ENCODE results near the gene KCNA10. TPM values are rescaled to one million over a fixed set of nuclear protein-coding genes. Genes with fewer than 3 reads are reported as not detected.

KCNA10 gene
- total RNA-seq, 1 donor from 2014 or later = not detected

DNA sequence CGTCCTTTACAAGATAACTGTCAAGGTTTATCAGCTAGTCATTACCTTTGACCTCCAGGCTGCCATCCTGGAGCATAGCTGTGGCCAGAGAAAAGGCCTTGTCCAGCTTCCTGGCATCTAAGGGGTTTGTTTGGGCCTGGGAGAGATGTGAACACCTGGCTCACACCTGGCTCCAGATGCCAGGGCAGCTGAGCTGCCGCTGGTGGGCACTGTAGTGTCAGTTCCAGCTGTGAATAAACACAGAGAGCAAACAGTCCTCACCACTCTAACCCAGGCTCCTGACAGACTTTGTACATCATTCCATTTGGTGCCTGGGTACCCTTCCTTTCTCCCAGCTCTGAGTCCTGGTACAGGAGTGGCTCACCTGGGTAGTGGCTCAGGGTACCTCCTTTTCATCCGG is 14.3 kb upstream of the KCNA10 start:
- Histone ChIP-seq H3K36me3 (ENCODE audit: insufficient read depth, low read length) (no peaks in the 10 kb centered on the region), H3K27ac (ENCODE audit: low read depth, low read length) (no peak overlapping the region), H3K9ac (ENCODE audit: low read length) (no peak overlapping the region), H3K27me3 (ENCODE audit: insufficient read depth, low read length) (peaks cover 9% of the 10 kb centered on the region), H3K4me2 (ENCODE audit: low read length) (no peak overlapping the region), H2AFZ (ENCODE audit: low read depth, low read length) (no peak overlapping the region), H4K20me1 (ENCODE audit: insufficient read depth, low read length) (no peaks in the 10 kb centered on the region), H3K4me3 (ENCODE audit: insufficient read depth, low read depth, low read length) (no peak overlapping the region), H3K4me1 (ENCODE audit: insufficient read depth, low read length) (no peaks in the 10 kb centered on the region), H3K79me2 (ENCODE audit: insufficient read depth, low read length) (no peaks in the 10 kb centered on the region), H3K9me3 (ENCODE audit: insufficient read depth, low read depth, low read length) (no peaks in the 10 kb centered on the region)
- DNase-seq (ENCODE audit: low read depth) (no peak), FAIRE-seq (no peak)
- H3K4me1 Mint-ChIP-seq (ENCODE audit: low read depth, unreplicated experiment) = peaks cover 11% of the 10 kb centered on the region
- H3K27ac Mint-ChIP-seq (ENCODE audit: unreplicated experiment) = no peak overlapping the region
- no peaks in the 10 kb centered on the region for H3K36me3 Mint-ChIP-seq (ENCODE audit: low read depth, unreplicated experiment)
- H3K27me3 Mint-ChIP-seq (ENCODE audit: low read depth, unreplicated experiment) = peaks cover 69% of the 10 kb centered on the region
- no peak for TF ChIP-seq EZH2 (IDR thresholded peaks at IDR 0.05; ENCODE audit: insufficient read depth, low read length)
- TF ChIP-seq, protein P1, sequence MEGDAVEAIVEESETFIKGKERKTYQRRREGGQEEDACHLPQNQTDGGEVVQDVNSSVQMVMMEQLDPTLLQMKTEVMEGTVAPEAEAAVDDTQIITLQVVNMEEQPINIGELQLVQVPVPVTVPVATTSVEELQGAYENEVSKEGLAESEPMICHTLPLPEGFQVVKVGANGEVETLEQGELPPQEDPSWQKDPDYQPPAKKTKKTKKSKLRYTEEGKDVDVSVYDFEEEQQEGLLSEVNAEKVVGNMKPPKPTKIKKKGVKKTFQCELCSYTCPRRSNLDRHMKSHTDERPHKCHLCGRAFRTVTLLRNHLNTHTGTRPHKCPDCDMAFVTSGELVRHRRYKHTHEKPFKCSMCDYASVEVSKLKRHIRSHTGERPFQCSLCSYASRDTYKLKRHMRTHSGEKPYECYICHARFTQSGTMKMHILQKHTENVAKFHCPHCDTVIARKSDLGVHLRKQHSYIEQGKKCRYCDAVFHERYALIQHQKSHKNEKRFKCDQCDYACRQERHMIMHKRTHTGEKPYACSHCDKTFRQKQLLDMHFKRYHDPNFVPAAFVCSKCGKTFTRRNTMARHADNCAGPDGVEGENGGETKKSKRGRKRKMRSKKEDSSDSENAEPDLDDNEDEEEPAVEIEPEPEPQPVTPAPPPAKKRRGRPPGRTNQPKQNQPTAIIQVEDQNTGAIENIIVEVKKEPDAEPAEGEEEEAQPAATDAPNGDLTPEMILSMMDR (IDR thresholded peaks at IDR 0.05; ENCODE audit: insufficient read depth, low read depth, low read length) = no peak
- no peak overlapping the region for H3K4me3 Mint-ChIP-seq (ENCODE audit: unreplicated experiment)
- H3K9me3 Mint-ChIP-seq (ENCODE audit: unreplicated experiment) = peaks cover 4% of the 10 kb centered on the region

DNA sequence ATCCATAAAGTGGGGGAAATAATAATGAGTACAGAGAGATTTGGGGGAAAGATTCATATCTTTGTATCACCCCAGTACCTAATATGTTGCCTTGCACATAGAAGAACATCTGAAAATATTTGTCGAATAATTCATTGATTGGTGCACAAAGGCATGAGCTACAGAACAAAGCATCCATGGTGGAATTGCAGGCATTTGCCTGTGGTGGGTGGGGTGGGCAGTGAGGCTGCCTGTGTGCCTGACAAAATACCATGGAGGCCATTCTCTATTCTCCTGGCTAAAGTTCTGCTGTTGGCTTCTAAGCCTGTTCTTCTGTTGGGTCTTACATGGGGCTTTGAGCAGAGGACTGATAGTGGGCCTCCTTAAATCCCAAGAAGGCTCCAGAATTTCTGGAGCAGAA is 10.0 kb upstream of the KCNA10 start:
- TF ChIP-seq, protein P1 (IDR thresholded peaks at IDR 0.05; ENCODE audit: insufficient read depth, low read depth, low read length) = no peak
- no peak for TF ChIP-seq EZH2 (IDR thresholded peaks at IDR 0.05; ENCODE audit: insufficient read depth, low read length)
- no peak overlapping the region for H3K4me2 ChIP-seq (ENCODE audit: low read length)
- no peak overlapping the region for H3K27ac Mint-ChIP-seq (ENCODE audit: unreplicated experiment)
- DNase-seq (ENCODE audit: low read depth) = no peak
- no peak overlapping the region for H2AFZ ChIP-seq (ENCODE audit: low read depth, low read length)
- no peak for FAIRE-seq
- no peaks in the 10 kb centered on the region for H3K79me2 ChIP-seq (ENCODE audit: insufficient read depth, low read length)
- peaks cover 16% of the 10 kb centered on the region for H3K27me3 ChIP-seq (ENCODE audit: insufficient read depth, low read length)
- peaks cover 4% of the 10 kb centered on the region for H3K9me3 Mint-ChIP-seq (ENCODE audit: unreplicated experiment)
- no peak overlapping the region for H3K4me3 ChIP-seq (ENCODE audit: insufficient read depth, low read depth, low read length)
- no peaks in the 10 kb centered on the region for H4K20me1 ChIP-seq (ENCODE audit: insufficient read depth, low read length)
- H3K27me3 Mint-ChIP-seq (ENCODE audit: low read depth, unreplicated experiment) = peaks cover 85% of the 10 kb centered on the region
- no peaks in the 10 kb centered on the region for H3K36me3 ChIP-seq (ENCODE audit: insufficient read depth, low read length)
- H3K4me3 Mint-ChIP-seq (ENCODE audit: unreplicated experiment) = no peak overlapping the region
- H3K9ac ChIP-seq (ENCODE audit: low read length) = no peak overlapping the region
- no peak overlapping the region for H3K27ac ChIP-seq (ENCODE audit: low read depth, low read length)
- no peaks in the 10 kb centered on the region for H3K4me1 ChIP-seq (ENCODE audit: insufficient read depth, low read length)
- H3K36me3 Mint-ChIP-seq (ENCODE audit: low read depth, unreplicated experiment) = no peaks in the 10 kb centered on the region
- peaks cover 7% of the 10 kb centered on the region for H3K4me1 Mint-ChIP-seq (ENCODE audit: low read depth, unreplicated experiment)
- no peaks in the 10 kb centered on the region for H3K9me3 ChIP-seq (ENCODE audit: insufficient read depth, low read depth, low read length)

DNA sequence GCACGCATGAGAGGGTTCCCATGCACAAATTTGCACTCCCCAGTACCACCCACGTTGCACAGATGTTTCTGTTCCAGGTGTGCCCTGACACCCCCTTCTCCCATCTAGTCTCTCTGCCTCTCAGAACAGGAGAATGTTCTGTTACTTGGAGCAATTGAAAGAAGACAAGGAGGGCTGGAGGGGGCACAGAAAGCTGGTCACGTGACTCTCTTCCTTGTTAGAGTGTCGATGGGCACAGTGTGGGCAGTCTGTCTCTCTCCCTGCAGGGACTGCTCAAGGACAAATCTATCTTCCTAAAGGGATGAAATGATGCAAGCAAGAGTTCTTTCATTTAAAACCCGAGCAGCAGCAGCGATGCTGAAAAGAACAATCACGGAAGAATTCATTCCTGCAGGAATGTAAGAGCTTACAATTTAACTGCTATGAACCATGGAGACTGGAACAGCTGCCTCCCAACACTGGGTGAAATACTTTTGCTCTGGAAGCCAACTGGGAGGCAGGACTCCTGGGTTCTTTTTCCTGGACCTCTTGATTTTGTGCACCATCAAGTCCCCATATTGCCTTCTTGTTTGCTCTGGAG is 7.3 kb upstream of the KCNA10 start:
- H3K27ac Mint-ChIP-seq (ENCODE audit: unreplicated experiment) = no peak overlapping the region
- Histone ChIP-seq H3K4me3 (ENCODE audit: insufficient read depth, low read depth, low read length) (no peak overlapping the region), H3K27ac (ENCODE audit: low read depth, low read length) (no peak overlapping the region), H3K9ac (ENCODE audit: low read length) (no peak overlapping the region), H3K4me1 (ENCODE audit: insufficient read depth, low read length) (no peaks in the 10 kb centered on the region), H3K79me2 (ENCODE audit: insufficient read depth, low read length) (no peaks in the 10 kb centered on the region), H3K36me3 (ENCODE audit: insufficient read depth, low read length) (no peaks in the 10 kb centered on the region), H4K20me1 (ENCODE audit: insufficient read depth, low read length) (no peaks in the 10 kb centered on the region), H3K4me2 (ENCODE audit: low read length) (no peak overlapping the region), H3K9me3 (ENCODE audit: insufficient read depth, low read depth, low read length) (no peaks in the 10 kb centered on the region), H2AFZ (ENCODE audit: low read depth, low read length) (no peak overlapping the region), H3K27me3 (ENCODE audit: insufficient read depth, low read length) (peaks cover 21% of the 10 kb centered on the region)
- peaks cover 10% of the 10 kb centered on the region for H3K4me1 Mint-ChIP-seq (ENCODE audit: low read depth, unreplicated experiment)
- DNase-seq (ENCODE audit: low read depth) (no peak), FAIRE-seq (no peak)
- H3K36me3 Mint-ChIP-seq (ENCODE audit: low read depth, unreplicated experiment) = no peaks in the 10 kb centered on the region
- H3K4me3 Mint-ChIP-seq (ENCODE audit: unreplicated experiment) = no peak overlapping the region
- TF ChIP-seq EZH2 (IDR thresholded peaks at IDR 0.05; ENCODE audit: insufficient read depth, low read length) = no peak
- TF ChIP-seq, protein P1 (IDR thresholded peaks at IDR 0.05; ENCODE audit: insufficient read depth, low read depth, low read length) = no peak
- peaks cover 92% of the 10 kb centered on the region for H3K27me3 Mint-ChIP-seq (ENCODE audit: low read depth, unreplicated experiment)
- peaks cover 2% of the 10 kb centered on the region for H3K9me3 Mint-ChIP-seq (ENCODE audit: unreplicated experiment)

Data from astrocyte (in vitro differentiated cells and primary cell).